ENCODE data around the gene RAC2. TPM values are rescaled to one million over a fixed set of nuclear protein-coding genes. Genes with fewer than 3 reads are reported as not detected.

Gene RAC2
- total and polyA plus RNA-seq, 9 of the 15 experiments (the other 6 are each of a cell fraction or from before 2014, with no cell fraction given): 22.7 to 103 (median 43.3) TPM

DNA sequence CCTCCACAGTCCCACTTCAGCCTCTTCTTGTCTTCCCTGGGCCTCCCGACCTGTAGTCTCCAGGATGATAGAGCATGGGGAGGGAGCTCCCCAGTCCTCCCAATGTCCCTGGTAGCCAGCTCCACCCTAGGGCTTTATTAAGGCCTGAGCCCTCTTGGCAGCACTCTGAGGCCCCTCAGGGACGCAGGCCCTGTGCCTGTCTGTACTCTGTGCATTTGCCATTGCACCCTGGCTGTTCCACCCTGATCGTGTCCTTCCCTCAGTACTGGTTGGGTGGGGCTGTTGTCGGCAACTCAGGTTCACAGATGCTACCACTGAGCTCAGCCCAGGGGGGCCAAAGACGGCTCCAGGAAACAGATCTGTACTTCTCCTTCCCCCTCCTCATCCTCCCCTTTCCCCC lies 39.0 kb downstream of the RAC2 start (continued):
- TF ChIP-seq ZNF407 (IDR thresholded peaks at IDR 0.05; ENCODE audit: low read depth): no peak
- no peak for TF ChIP-seq U2AF2 (optimal IDR thresholded peaks at IDR 0.05; ENCODE audit: low read depth, low read length)
- TF ChIP-seq BRD9 (IDR thresholded peaks at IDR 0.05; ENCODE audit: low read depth, partially characterized antibody): no peak
- TF ChIP-seq ZNF280A (IDR thresholded peaks at IDR 0.05; ENCODE audit: low read depth, partially characterized antibody): no peak

All from K562 (cell line).